ENCODE results near the gene ZNF428. TPM values are rescaled to one million over a fixed set of nuclear protein-coding genes. Genes with fewer than 3 reads are reported as not detected.
A peak's percentile ranks its signal among the peaks of the same experiment; 100 is the strongest.

ZNF428 gene
- total RNA-seq, 1 donor from 2014 or later, result 157 TPM

DNA sequence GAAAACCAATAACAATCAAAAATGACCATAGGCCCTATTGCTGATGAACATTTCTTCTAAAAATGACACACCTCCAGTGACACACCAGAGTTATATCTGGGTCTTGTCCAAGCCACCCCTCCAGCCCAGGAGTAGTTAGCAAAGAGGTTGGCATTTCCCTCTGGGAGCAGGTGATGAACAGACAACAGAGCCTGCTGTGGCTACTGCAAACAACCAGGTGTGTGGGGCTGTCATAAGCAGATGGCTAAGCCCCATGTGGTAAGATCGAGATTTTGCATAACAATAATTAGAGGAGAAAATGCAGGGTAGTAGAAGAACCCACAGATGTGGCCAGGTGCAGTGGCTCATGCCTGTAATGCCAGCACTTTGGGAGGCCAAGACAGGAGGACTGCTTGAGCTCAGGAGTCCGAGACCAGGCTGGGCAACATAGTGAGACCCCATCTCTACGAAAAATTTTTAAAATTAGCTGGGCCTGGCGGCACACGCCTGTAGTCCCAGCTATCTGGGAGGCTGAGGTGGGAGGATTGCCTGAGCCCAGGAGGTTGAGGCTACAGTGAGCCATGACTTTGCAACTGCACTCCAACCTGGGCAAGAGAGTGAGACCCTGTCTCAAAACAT is 49.1 kb downstream of the ZNF428 start:
- DNase-seq (ENCODE audit: low spot score in 2 of 2) (no peak), FAIRE-seq (no peak)

DNA sequence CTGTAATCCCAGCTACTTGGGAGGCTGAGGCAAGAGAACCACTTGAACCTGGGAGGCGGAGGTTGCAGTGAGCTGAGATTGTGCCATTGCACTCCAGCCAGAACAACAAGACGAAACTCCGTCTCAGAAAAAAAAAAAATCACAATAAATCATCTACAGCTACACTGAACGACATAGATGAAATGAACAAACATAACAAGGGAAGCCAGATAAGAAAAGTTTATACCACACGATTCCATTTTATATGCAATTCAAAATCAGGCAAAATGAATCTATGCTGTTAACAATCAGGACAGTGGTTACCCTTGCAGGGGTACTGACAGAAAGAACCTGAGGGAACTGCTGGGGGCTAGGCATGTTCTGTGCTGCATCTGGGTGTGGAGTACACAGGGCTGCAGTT is 49.8 kb downstream of the ZNF428 start:
- DNase-seq (ENCODE audit: low spot score in 2 of 2) (no peak), FAIRE-seq (no peak)

DNA sequence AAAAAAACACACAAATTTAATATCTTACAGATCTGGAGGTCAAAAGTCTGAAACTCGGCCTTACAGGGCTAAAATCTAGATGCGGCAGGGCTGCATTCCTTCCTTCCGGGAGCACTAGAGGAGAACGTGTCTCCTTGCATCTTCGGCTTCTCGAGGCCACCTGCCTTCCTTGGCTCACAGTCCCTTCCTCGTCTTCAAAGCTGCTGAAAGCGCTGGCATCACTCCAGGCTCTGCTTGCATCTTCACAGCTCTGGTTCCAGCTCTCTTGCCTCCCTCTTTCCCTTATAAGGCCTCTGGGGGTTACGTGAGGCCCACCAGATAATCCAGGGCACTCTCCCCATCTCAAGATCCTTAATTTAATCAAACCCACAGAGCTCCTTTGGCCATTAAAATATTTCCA is 54.6 kb downstream of the ZNF428 start:
- FAIRE-seq (no peak), DNase-seq (ENCODE audit: low spot score in 2 of 2) (no peak)

DNA sequence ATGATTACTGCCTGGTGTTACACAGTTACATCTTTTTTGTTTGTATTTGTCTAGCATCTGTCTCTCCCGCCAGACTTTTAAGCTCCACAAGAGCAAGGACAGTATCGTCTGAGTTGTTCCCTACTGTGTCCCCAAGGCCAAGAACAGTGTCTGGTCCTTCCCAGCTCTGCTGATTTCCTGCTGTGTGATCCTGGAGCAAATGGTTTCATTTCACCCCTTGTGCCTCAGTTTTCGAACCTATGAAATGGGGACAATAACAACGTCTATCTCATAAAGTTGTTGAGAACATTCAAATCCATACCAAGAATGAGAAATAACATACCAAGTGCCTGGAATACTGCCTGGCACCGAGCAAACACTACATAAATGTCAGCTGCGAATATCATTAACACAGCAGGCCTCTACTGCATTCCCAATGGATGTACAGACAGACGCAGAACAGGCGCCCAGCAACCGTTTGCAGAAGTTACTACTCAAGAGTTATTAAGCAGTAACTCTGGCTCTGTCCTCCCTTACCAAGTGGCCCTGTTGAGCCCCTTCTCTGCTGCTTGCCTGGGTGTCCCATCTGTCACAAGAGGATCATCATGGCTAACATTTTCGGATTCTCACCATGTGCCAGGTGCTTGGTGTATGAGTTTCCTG is 55.5 kb downstream of the ZNF428 start:
- no peak for FAIRE-seq
- no peak for DNase-seq (ENCODE audit: low spot score in 2 of 2)

DNA sequence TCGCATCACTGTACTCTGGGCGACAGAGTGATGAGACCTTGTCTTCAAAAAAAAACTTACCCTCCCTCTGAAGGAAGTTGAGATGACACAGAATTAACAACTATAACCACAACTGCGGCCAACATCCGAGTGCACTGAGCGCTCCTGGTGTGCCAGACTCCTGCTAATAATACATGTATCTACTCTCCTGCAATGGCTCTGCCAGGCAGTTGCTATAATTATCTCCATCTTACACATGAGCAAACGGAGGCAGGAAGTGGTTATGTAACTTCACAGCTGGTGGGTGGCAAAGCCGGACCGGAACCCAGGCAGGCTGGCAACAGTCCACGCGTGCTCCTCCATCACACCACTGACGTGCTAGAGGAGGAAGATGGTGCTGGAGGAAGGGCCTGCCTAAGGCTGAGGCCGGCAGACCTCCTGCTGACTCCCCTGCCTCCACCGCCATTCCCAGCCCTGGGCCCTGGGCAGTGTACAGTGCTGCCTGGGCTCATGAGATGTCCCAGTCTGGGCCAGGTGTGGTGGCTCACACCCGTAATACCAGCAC is 56.7 kb downstream of the ZNF428 start:
- no peak for FAIRE-seq

DNA sequence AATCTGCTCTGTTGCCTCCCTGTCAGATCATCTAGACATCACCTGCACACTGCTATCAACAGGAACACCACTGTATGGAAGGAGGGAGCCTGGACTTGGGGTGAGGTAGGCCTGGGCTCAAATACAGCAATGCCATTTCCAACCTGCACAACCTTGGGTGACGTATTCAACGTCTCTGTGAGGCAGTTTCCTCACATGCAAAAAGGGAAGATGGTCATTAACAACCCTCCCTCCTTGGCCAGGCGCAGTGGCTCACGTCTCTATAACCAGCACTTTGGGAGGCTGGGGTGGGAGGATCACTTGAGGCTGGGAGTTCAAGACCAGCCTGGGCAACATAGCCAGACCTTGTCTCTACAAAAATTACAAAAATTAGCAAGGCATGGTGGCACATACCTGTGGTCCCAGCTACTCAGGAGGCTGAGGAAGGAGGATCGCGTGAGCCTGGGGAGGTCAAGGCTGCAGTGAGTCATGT is 57.2 kb downstream of the ZNF428 start:
- DNase-seq (ENCODE audit: low spot score in 2 of 2) (no peak), FAIRE-seq (no peak)

More for the DNA sequence above, 56.7 kb downstream of the ZNF428 start:
- DNase-seq (ENCODE audit: low spot score in 2 of 2), result peak in 1 of 2 donors; percentile 49

DNA sequence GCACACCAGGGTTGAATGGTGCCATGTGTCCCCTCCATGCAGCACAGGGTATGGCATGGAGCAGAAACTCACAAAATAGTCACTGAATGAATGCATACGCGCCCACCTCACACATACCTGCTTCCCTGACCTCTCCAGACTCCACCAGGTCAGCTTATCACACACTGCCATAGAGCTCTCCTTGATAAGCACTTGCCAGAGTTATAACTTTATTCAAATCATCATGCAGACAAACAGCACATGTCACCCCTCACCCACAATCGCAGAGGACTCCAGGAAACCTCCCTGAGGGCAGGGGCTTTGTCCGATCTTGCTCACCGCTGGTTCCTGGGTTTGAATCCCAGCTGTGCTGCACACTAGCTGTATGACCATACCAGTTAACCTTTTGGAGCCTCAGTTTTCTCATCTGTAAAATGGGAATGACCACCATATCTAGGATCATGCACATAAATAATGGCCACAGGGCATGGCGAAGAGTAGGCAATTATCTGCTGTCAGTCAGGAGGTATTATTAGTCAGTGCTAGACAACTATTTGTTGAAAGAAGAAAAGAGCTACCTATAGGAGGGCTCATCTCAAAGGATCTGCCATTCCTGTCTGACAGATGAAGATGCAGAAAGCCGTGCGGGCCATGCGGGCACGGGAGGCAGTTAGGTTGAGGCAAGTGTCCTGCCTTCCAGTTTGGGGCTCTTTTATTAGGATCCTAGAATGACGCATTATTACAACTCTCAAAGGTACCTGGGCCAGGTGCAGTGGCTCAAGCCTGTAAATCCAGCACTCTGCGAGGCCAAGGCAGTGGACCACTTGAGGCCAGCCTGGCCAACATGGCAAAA is 58.1 kb downstream of the ZNF428 start:
- DNase-seq (ENCODE audit: low spot score in 2 of 2), result no peak
- FAIRE-seq, result no peak

DNA sequence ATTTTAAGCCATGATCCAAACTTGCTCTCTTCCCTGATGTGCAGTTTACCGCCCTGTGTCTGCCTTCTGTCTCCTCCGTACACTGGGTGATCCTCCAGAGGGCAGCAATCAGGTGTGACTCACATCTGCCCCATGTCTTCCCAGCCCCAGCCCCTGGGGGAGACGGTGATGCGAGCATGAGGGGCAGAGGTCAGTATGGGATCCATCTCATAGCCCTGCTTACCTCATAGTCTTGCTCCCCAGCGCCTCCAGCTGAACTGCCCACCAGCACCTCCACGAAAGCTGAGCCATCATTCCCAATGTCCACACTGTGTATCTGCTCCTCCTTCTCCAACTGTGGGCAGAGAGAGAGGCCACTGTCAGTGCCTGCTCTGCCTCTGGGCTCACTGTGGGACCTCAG is 58.7 kb downstream of the ZNF428 start:
- DNase-seq (ENCODE audit: low spot score in 2 of 2) (no peak), FAIRE-seq (no peak)

Small RNA genes within 50 kb of the gene (small RNA-seq; reads per million reads assigned to genes)
- not detected for gene RN7SL368P

Other genes starting within 250 kb of the ZNF428 start
- gene TEX101, start 204.7 kb downstream of the ZNF428 start, total RNA-seq, result not detected
- under 0.01 TPM for gene LYPD3, start 154.0 kb downstream of the ZNF428 start, total RNA-seq
- 1.2 TPM for gene PHLDB3, start 114.9 kb downstream of the ZNF428 start, total RNA-seq
- 19.2 TPM for gene ETHE1, start 92.4 kb downstream of the ZNF428 start, total RNA-seq
- 0.82 TPM for gene ZNF575, start 86.4 kb downstream of the ZNF428 start, total RNA-seq
- 13.9 TPM for gene XRCC1, start 44.1 kb downstream of the ZNF428 start, total RNA-seq
- 6.9 TPM for gene PINLYP, start 43.8 kb downstream of the ZNF428 start, total RNA-seq
- 140 TPM for gene IRGQ, start 23.5 kb downstream of the ZNF428 start, total RNA-seq
- gene ZNF576, start 23.0 kb downstream of the ZNF428 start, total RNA-seq, result 5.3 TPM
- not detected for gene SRRM5, start 7.5 kb downstream of the ZNF428 start, total RNA-seq
- 93.3 TPM for gene CADM4, start 20.2 kb upstream of the ZNF428 start, total RNA-seq
- 2.9 TPM for gene PLAUR, start 50.5 kb upstream of the ZNF428 start, total RNA-seq
- not detected for gene IRGC, start 96.4 kb upstream of the ZNF428 start, total RNA-seq
- 6.9 TPM for gene SMG9, start 135.3 kb upstream of the ZNF428 start, total RNA-seq
- not detected for gene KCNN4, start 161.3 kb upstream of the ZNF428 start, total RNA-seq
- gene LYPD5, start 182.8 kb upstream of the ZNF428 start, total RNA-seq, result 2.0 TPM
- gene ZNF283, start 207.7 kb upstream of the ZNF428 start, total RNA-seq, result 33.4 TPM